Measurements from ENCODE around the gene DENR. TPM values are rescaled to one million over a fixed set of nuclear protein-coding genes. Genes with fewer than 3 reads are reported as not detected.
A peak's percentile ranks its signal among the peaks of the same experiment; 100 is the strongest.
"Not testable (repeated sequence)": the region's sequence is repeated elsewhere in the genome, so short reads cannot be mapped to it uniquely, and the experiment has no call there.

The DENR gene
- total RNA-seq, 1 experiment from 2014 or later, result 68.7 TPM

DNA sequence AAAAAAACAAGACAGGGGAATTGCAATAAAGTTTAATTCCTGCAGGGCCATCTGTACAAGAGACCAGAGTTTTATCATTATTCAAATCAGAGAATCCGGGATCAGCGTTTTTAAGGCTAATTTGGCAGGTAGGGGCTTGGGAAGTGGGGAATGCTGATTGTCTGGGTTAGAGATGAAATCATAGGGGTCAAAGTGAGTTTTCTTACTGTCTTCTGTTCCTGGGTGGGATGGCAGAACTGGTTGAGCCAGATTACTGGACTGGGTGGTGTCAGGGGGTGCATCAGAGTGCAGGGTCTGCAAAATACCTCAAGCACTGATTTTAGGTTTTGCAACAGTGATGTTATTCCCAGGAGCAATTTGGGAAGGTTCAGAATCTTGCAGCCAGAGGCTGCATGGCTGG, 42.3 kb upstream of the DENR start:
- BruUV-seq (replicated peaks); CTCF ChIA-PET; in situ Hi-C loops (cut with HindIII; ENCODE audit: low pct_unique_long_range_greater_than_20kb, low sequenced_read_pairs): not testable (repeated sequence)

GRCh38 chr12:122711266-122711665, 41.4 kb upstream of the DENR start:
- POLR2A ChIA-PET, result interaction anchor here (0.7 kb wide), 1 partner anchor 23 kb away, joined by 4 read pairs; no protein-coding TSS in a partner anchor
- intact Hi-C loops (cut with micrococcal nuclease; ENCODE audit: unreplicated experiment); in situ Hi-C loops (cut with HindIII; ENCODE audit: low pct_unique_long_range_greater_than_20kb, low sequenced_read_pairs); H3K9me3 ChIP-seq (ENCODE audit: control insufficient read depth, insufficient read depth, low read depth, low read length); H3K4me1 ChIP-seq (ENCODE audit: control insufficient read depth, insufficient read depth, low read length); DNase-seq (ENCODE audit: low read depth, low spot score); H3K4me3 ChIP-seq (ENCODE audit: low read depth in 2 of 2, low read length in 2 of 2); H3K27ac ChIP-seq (ENCODE audit: low read length); ATAC-seq; BruUV-seq (replicated peaks); H3K27me3 ChIP-seq (ENCODE audit: control insufficient read depth, insufficient read depth, low read length); CTCF ChIA-PET; H3K36me3 ChIP-seq (ENCODE audit: control insufficient read depth, insufficient read depth, low read length): not testable (repeated sequence)

More for the DNA sequence above, 42.3 kb upstream of the DENR start:
- intact Hi-C loops (cut with micrococcal nuclease; ENCODE audit: unreplicated experiment); H3K27ac ChIP-seq (ENCODE audit: low read length); H3K4me1 ChIP-seq (ENCODE audit: control insufficient read depth, insufficient read depth, low read length); DNase-seq (ENCODE audit: low read depth, low spot score); ATAC-seq; H3K27me3 ChIP-seq (ENCODE audit: control insufficient read depth, insufficient read depth, low read length); H3K36me3 ChIP-seq (ENCODE audit: control insufficient read depth, insufficient read depth, low read length); H3K4me3 ChIP-seq (ENCODE audit: low read depth in 2 of 2, low read length in 2 of 2); POLR2A ChIA-PET; H3K9me3 ChIP-seq (ENCODE audit: control insufficient read depth, insufficient read depth, low read depth, low read length): not testable (repeated sequence)

GRCh38 chr12:122713491-122714188, 39.0 kb upstream of the DENR start:
- H3K36me3 ChIP-seq (ENCODE audit: control insufficient read depth, insufficient read depth, low read length); in situ Hi-C loops (cut with HindIII; ENCODE audit: low pct_unique_long_range_greater_than_20kb, low sequenced_read_pairs); H3K27ac ChIP-seq (ENCODE audit: low read length); BruUV-seq (replicated peaks); H3K4me3 ChIP-seq (ENCODE audit: low read depth in 2 of 2, low read length in 2 of 2); H3K27me3 ChIP-seq (ENCODE audit: control insufficient read depth, insufficient read depth, low read length); intact Hi-C loops (cut with micrococcal nuclease; ENCODE audit: unreplicated experiment); DNase-seq (ENCODE audit: low read depth, low spot score); H3K9me3 ChIP-seq (ENCODE audit: control insufficient read depth, insufficient read depth, low read depth, low read length); CTCF ChIA-PET; H3K4me1 ChIP-seq (ENCODE audit: control insufficient read depth, insufficient read depth, low read length); POLR2A ChIA-PET: not testable (repeated sequence)
- 0 out of 2 replicates have a peak, but pooled peaks have one; percentile 21 for ATAC-seq

DNA sequence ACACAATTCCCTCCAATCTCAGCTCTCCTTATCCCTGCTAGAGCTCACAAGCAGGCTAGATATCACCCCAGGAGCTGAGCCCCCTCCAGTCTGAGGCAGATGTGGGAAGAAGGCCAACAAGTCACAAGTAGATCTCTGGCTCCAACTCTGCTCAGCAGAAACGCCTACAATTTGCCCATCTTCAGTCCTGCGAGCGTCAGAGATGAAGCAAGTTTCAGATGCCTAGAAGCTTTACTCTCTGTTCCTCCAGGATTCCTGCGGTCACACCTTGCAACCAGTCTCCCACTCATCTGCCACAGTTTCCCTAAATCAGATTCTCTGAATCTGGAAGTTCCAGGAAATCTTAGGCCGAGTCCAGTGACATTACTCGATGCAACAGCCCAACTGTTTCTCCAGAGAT, 37.4 kb upstream of the DENR start:
- DNase-seq (ENCODE audit: low read depth, low spot score); H3K27me3 ChIP-seq (ENCODE audit: control insufficient read depth, insufficient read depth, low read length); H3K4me1 ChIP-seq (ENCODE audit: control insufficient read depth, insufficient read depth, low read length); H3K36me3 ChIP-seq (ENCODE audit: control insufficient read depth, insufficient read depth, low read length); H3K27ac ChIP-seq (ENCODE audit: low read length); BruUV-seq (replicated peaks); intact Hi-C loops (cut with micrococcal nuclease; ENCODE audit: unreplicated experiment); CTCF ChIA-PET; POLR2A ChIA-PET; H3K9me3 ChIP-seq (ENCODE audit: control insufficient read depth, insufficient read depth, low read depth, low read length); ATAC-seq; H3K4me3 ChIP-seq (ENCODE audit: low read depth in 2 of 2, low read length in 2 of 2); in situ Hi-C loops (cut with HindIII; ENCODE audit: low pct_unique_long_range_greater_than_20kb, low sequenced_read_pairs): not testable (repeated sequence)

GRCh38 chr12:122716658-122717057, 36.0 kb upstream of the DENR start, which contains the start of gene HCAR3:
Gene HCAR3 (minus strand): TSS chr12:122716811. CDS start chr12:122716737, 74 bp downstream.
- POLR2A ChIA-PET; H3K9me3 ChIP-seq (ENCODE audit: control insufficient read depth, insufficient read depth, low read depth, low read length); ATAC-seq; in situ Hi-C loops (cut with HindIII; ENCODE audit: low pct_unique_long_range_greater_than_20kb, low sequenced_read_pairs); H3K27me3 ChIP-seq (ENCODE audit: control insufficient read depth, insufficient read depth, low read length); H3K27ac ChIP-seq (ENCODE audit: low read length); H3K4me3 ChIP-seq (ENCODE audit: low read depth in 2 of 2, low read length in 2 of 2); H3K4me1 ChIP-seq (ENCODE audit: control insufficient read depth, insufficient read depth, low read length); DNase-seq (ENCODE audit: low read depth, low spot score); BruUV-seq (replicated peaks); CTCF ChIA-PET; intact Hi-C loops (cut with micrococcal nuclease; ENCODE audit: unreplicated experiment); H3K36me3 ChIP-seq (ENCODE audit: control insufficient read depth, insufficient read depth, low read length): not testable (repeated sequence)
